CD4-positive, alpha-beta T cell treated with Interleukin-6 for 4 hours (primary cell): ENCODE measurements around the gene GMPPB.
A peak's percentile ranks its signal among the peaks of the same experiment; 100 is the strongest.
"Not testable (repeated sequence)": the region's sequence is repeated elsewhere in the genome, so short reads cannot be mapped to it uniquely, and the experiment has no call there.

Experiments used
- DNase-seq: peaks from one replicate; pipeline ENCODE4 v3.0.0-alpha.2; 2020; ENCODE audit warnings: mixed read lengths

The GMPPB gene

GRCh38 chr3:49689046-49689907 is 34.5 kb downstream of the GMPPB start, which contains the start of the genes MST1 and RNF123:
Gene MST1, minus strand, starts transcription at chr3:49689474. Its CDS starts 783 bp downstream, at chr3:49688691.
Gene RNF123, plus strand, starts transcription at chr3:49689557. Its CDS starts 1,609 bp downstream, at chr3:49691166.
- peak; percentile 93 for DNase-seq

- DNase-seq, result peak; percentile 12
These were observed 35.3 kb downstream of the GMPPB start for GRCh38 chr3:49688338-49689045.

DNA sequence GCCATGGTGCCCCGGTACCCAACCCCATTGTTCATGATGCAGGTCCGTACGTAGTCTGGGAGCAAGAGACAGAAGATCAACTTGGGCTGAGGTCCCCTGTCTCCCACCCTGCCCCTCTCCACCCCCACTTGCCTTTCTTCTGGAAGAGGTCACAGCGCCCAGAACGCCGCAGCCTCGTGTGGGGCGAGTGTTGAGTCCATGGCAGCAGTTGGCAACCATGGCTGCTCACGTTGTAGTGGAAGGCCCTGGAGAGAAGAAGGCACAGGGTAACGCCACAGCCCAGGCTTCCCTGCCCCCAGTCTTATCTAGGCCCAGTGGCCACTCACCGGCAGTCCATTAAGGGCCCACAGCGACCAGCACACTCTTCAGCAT is 36.3 kb downstream of the GMPPB start:
- not testable (repeated sequence) for DNase-seq

DNA sequence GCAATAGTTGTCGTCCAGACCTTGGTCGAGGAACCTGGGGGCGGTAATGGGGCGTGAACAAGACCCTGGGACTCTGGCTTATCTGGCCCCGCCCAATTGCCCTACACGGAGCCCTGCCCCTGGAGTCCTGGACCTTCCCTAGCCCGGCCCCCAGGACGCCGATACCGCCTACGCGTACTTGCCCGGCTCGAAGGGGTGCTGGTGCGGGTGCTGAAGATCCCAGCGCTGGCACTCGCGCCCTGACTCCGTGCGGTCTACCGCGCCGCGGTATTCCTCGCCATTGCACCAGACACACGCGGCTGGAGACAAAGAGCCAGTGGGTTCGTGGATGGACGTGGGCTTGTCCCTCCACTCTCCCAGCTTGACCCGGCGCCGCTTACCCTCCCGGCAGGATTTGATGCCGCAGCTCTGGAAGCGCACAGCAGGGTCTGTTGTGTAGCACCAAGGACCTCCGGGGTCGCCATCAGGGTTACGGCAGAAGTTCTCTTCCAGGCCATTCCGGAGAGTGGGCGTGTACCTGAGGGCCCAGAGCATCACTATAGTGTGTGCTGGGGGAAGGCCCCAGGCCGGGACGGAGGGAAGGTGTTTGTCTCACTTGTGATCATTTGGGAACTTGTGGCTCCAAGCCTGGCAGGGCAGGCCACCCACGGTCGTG is 36.9 kb downstream of the GMPPB start:
- DNase-seq, result peak; percentile 56

DNA sequence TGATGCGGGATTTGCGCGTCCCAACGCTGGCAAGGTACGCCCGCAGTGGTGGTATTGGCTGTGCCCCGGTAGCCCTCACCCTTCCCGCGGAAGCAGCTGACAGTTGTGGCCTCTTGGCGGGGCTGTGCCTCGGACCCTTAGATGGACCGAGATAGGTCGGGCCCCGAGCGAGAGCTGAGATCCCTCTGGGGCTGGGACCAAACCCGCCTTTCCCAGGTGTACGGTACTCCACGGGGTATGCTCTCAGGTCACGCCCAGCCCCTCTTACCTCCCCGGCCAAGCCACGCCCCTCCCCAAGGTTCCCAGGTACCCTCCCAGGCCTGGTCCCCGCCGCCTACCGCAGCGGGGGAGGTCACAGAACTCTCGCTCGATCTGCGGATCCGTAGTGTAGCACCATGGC is 37.4 kb downstream of the GMPPB start:
- DNase-seq, result peak; percentile 61

GRCh38 chr3:49685846-49686245 is 37.9 kb downstream of the GMPPB start:
- DNase-seq, result not testable (repeated sequence)

DNA sequence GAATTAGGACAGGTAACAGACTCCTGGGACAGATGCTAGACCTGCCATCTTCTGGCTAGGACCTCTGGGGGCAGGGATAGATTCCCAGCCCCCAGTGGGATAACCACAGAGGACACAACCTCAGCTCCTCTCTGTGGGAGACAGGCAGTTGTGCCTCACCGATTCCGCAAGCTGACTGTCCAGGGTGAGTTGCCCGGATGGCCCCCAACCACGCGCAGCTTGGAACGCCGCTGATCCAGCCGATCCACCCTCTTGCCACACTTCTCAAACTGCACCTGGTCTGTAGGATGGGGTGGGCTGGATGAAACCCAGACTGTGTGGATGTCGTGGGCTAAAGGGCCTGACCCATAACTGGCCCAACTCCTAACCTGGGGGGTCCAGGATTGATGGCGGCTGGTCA is 38.6 kb downstream of the GMPPB start:
- not testable (repeated sequence) for DNase-seq

GRCh38 chr3:49684453-49684852 is 39.3 kb downstream of the GMPPB start:
- DNase-seq, result not testable (repeated sequence)

DNA sequence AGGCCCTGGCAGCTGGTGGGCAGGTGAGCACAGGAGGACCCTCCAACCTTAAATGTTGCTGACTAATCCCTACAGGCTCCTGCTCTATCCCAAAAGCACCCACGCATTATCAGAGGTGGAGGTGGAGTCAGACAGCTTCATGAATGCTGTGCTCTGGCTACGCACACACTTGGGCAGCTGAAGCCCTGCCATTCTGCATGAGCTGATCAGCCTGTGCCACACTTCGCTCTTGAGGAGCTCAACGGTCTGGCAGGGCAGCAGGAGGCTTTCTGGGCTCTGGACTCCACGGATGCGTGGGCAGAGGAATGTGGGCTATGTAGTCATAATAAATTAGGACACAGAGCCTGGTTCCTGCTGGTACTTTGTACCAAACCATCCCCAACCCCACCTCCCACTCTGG is 40.6 kb downstream of the GMPPB start:
- no peak for DNase-seq

- no peak for DNase-seq
These were observed 42.2 kb downstream of the GMPPB start for GRCh38 chr3:49681543-49681942.

DNA sequence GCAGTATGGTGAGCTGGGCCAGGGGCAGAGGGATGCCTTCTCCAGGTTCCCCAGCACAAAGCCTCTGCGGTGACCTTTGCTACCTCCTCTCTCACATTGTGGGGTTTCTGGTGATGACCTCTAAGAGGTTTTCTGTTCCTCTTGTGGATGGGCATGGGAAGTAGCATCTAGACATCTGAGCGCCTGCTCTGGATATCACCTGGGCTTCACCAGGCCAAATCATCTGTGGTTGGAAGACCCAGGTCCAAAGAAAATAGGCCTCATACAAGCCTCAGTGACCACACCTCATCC is 42.6 kb downstream of the GMPPB start:
- DNase-seq, result no peak

DNA sequence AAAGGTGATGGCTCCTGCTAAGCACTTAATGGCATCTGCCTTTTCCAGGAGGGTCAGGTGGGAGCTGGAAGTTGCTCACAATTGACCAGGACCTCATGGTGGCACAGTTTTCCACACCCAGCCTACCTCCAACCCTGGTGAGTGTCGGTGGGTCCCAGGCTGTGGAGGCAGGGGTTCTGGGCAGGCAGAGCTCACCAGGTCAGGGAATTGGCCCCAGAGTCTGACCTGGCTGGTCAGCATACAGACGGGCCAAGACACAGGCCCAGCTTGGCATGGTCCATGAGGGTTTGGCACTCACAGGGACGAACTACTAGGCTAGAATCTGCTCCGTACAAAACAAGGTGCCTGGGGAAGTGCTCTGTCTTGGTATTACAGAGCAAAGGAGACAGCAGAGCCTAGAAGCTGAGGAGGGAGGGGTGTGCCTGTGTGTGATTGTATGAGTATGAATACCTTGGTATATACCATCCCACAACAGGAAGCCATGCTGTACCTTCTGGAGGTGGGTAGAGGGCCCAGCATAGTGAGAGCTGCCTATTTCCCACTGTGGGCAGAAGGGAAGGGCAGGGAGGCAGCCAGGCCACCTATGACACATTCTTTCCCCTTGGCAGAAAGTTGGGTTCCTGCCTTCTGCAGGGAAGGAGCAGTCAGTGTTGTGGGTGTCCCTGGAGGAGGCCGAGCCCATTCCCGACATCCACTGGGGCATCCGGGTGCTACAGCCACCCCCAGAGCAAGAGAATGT is 43.1 kb downstream of the GMPPB start:
- DNase-seq, result no peak

GRCh38 chr3:49675912-49676311 is 47.8 kb downstream of the GMPPB start:
- no peak for DNase-seq

DNA sequence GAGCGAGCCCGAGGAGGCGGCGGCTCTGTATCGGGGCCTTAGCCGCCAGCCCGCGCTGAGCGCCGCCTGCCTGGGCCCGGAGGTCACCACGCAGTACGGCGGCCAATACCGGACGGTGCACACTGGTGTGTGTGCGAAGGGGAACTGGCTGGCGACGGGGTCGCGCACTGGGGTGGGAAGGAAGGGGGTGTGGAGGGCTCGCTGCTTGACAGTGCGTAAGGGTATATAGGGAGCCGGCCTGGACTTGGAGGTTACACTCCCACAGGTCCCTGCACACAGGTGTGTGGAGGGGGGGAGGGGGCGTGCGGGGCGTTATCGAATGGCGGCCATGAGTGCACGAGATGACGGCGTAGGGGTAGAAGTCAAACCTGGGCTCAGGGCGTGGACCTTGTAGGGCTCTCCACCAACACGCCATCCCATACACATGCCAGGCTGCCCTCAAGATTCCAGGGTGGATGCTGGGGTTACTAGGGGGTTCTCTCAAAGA is 49.2 kb downstream of the GMPPB start:
- DNase-seq, result peak; percentile 29

- peak; percentile 98 for DNase-seq
These were observed 49.8 kb downstream of the GMPPB start, which contains the start of gene APEH for GRCh38 chr3:49673715-49674496. Gene APEH, plus strand, starts transcription at chr3:49674351. Its CDS starts 51 bp downstream, at chr3:49674402.

- no peak for DNase-seq
These were observed 50.5 kb downstream of the GMPPB start for GRCh38 chr3:49673121-49673714.

DNA sequence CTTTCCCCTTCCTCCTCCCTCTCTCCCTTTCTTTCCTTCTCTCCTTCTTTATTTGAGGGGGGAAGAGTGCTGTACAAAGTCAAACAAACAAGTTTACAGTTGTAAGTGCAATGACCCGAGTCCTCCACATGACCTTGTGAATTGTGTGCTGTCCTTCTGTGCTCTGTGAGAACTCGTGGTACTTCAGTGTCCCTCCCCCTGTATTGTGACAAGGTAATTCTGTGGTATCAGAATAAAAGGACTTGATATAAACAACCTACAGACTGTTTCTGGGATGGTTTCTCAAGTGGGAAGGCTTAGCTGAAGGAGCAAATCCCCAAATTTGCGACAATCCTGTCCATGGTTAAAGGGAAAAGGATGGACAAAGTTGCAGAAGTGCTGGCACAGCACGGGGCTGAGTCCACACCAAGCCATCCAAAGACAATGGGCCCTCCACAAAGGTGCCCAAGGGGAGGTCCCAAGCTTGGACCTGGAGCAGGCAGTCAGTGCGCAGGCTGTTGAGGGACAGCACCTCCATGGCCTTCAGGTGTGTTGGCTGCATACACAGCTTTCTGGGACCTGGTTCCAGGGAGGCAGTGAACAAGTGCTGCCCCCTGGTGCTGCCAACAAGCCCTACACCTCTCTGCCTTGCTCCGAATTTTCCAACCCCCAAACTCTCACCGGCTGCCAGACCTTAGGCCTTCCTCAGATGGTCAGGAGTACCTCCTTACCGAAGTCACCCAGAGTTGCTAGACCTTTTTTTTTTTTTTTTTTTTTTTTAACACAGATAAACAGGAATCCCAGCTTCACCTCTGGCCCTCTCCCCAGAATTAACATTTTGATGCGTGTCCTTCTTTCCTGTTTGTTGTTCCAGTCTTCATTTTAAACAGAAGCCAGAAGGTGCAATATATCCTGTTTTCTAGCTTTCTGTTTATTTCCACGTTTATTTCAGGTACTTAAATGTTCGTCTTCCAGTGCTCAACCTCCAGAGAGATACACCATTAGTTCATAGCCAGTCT is 52.2 kb downstream of the GMPPB start:
- peak; percentile 78 for DNase-seq

GRCh38 chr3:49670940-49671290 is 52.8 kb downstream of the GMPPB start:
- DNase-seq, result no peak
